HFFc6 (cell line): ENCODE results near the gene CTBP1. TPM values are rescaled to one million over a fixed set of nuclear protein-coding genes. Genes with fewer than 3 reads are reported as not detected.

Experiments
- DNase-seq: peaks from one replicate; pipeline ENCODE4 v3.0.0-alpha.2; 2018
- H3K27ac Mint-ChIP-seq: 2 replicates; pipeline ENCODE4 v1.8.0; 2020; ENCODE audit warnings: mild to moderate bottlenecking, mixed read lengths
- H3K27me3 Mint-ChIP-seq: 2 replicates; pipeline ENCODE4 v1.8.0; 2021; ENCODE audit warnings: mild to moderate bottlenecking, moderate library complexity, mixed read lengths; ENCODE audit not compliant: insufficient read depth
- H3K36me3 Mint-ChIP-seq: 2 replicates; pipeline ENCODE4 v1.8.0; 2021; ENCODE audit warnings: low read depth, mixed read lengths
- H3K4me1 Mint-ChIP-seq: 2 replicates; pipeline ENCODE4 v1.8.0; 2020; ENCODE audit warnings: low read depth, mixed read lengths
- H3K4me3 Mint-ChIP-seq: 2 replicates; pipeline ENCODE4 v1.8.0; 2020; ENCODE audit warnings: mild to moderate bottlenecking, moderate library complexity, mixed read lengths
- H3K9me3 Mint-ChIP-seq: 2 replicates; pipeline ENCODE4 v1.8.0; 2020; ENCODE audit warnings: mild to moderate bottlenecking, mixed read lengths
- CTCF ChIP-seq: fragments of 200-600 bp; sonication (generic); IDR thresholded peaks from 2 replicates; pipeline ENCODE4 v1.5.0; 2021; ENCODE audit warnings: antibody characterized with exemption, mild to moderate bottlenecking
- total RNA-seq, 6 experiments: library from RNA; stranded (reverse); fragmentation: NEBNext Ultra II Directional; extraction: Animal tissue kit (Norgen Biotek cat#: 25700); gene quantifications; 2 replicates in 1 of 6; 3 replicates in 5 of 6; pipeline ENCODE4 v1.2.3, GENCODE V29; 2021

Gene CTBP1
- total RNA-seq, 6 experiments from 2014 or later = 109 to 126 (median 114) TPM

- TF ChIP-seq CTCF = no peak
- Mint-ChIP-seq H3K36me3 (no peaks in the 10 kb centered on the region; the same call in 1 of the 2 replicates), H3K9me3 (no peaks in the 10 kb centered on the region), H3K27ac (peak overlapping the region; percentile 95), H3K4me3 (no peak overlapping the region), H3K27me3 (peaks cover 1% of the 10 kb centered on the region; the same call in 1 of the 2 replicates), H3K4me1 (peaks cover 49% of the 10 kb centered on the region)
- DNase-seq = no peak
Measured at GRCh38 chr4:1191621-1192020, 57.3 kb downstream of the CTBP1 start.

GRCh38 chr4:1187182-1187581 is 61.7 kb downstream of the CTBP1 start:
- TF ChIP-seq CTCF = no peak

GRCh38 chr4:1183985-1184773 is 64.8 kb downstream of the CTBP1 start:
- TF ChIP-seq CTCF = no peak
- Mint-ChIP-seq H3K9me3 (peaks cover 24% of the 10 kb centered on the region), H3K27ac (peak overlapping the region; percentile 86), H3K4me1 (peaks cover 54% of the 10 kb centered on the region), H3K27me3 (no peaks in the 10 kb centered on the region), H3K4me3 (peak overlapping the region; percentile 31), H3K36me3 (peaks cover 28% of the 10 kb centered on the region)
- no peak for DNase-seq

More at GRCh38 chr4:1187182-1187581, 61.7 kb downstream of the CTBP1 start:
- Mint-ChIP-seq H3K27me3 (peaks cover 1% of the 10 kb centered on the region; the same call in 1 of the 2 replicates), H3K27ac (no peak overlapping the region), H3K9me3 (peaks cover 5% of the 10 kb centered on the region; the same call in 1 of the 2 replicates), H3K4me1 (peaks cover 66% of the 10 kb centered on the region), H3K4me3 (no peak overlapping the region), H3K36me3 (peaks cover 6% of the 10 kb centered on the region)
- no peak for DNase-seq

GRCh38 chr4:1182313-1182712 is 66.6 kb downstream of the CTBP1 start:
- peaks cover 24% of the 10 kb centered on the region for H3K9me3 Mint-ChIP-seq
- peaks cover 46% of the 10 kb centered on the region for H3K4me1 Mint-ChIP-seq
- DNase-seq = no peak
- H3K27me3 Mint-ChIP-seq = no peaks in the 10 kb centered on the region
- TF ChIP-seq CTCF = no peak
- H3K27ac Mint-ChIP-seq = peak overlapping the region; percentile 86; the same call in 1 of the 2 replicates
- H3K36me3 Mint-ChIP-seq = peaks cover 28% of the 10 kb centered on the region
- H3K4me3 Mint-ChIP-seq = peak overlapping the region; percentile 31; the same call in 1 of the 2 replicates

GRCh38 chr4:1180663-1181062 is 68.3 kb downstream of the CTBP1 start:
- TF ChIP-seq CTCF = no peak
- no peak overlapping the region for H3K4me3 Mint-ChIP-seq
- peaks cover 37% of the 10 kb centered on the region for H3K4me1 Mint-ChIP-seq
- H3K27ac Mint-ChIP-seq = no peak overlapping the region
- peaks cover 28% of the 10 kb centered on the region for H3K36me3 Mint-ChIP-seq
- DNase-seq = no peak
- peaks cover 24% of the 10 kb centered on the region for H3K9me3 Mint-ChIP-seq
- no peaks in the 10 kb centered on the region for H3K27me3 Mint-ChIP-seq
